BE2C (cell line): ENCODE measurements around the gene LONP2.
"Not testable (repeated sequence)": the region's sequence is repeated elsewhere in the genome, so short reads cannot be mapped to it uniquely, and the experiment has no call there.

Experiments
- DNase-seq: peaks from one replicate; pipeline ENCODE4 v3.0.0-alpha.2; 2020
- H3K27me3 ChIP-seq: fragments of 250-450 bp; sonication (Bioruptor Pico); 2 replicates; pipeline ENCODE4 v1.5.1; 2020; ENCODE audit warnings: mild to moderate bottlenecking
- H3K36me3 ChIP-seq: fragments of 250-450 bp; sonication (Bioruptor Pico); 2 replicates; pipeline ENCODE4 v1.5.1; 2020; ENCODE audit warnings: mild to moderate bottlenecking
- H3K4me1 ChIP-seq: fragments of 250-450 bp; sonication (Bioruptor Pico); 2 replicates; pipeline ENCODE4 v1.5.1; 2020
- H3K4me3 ChIP-seq: 2 replicates; pipeline ENCODE4 v1.5.1; 2011; ENCODE audit warnings: low read depth, low read length
- H3K9me3 ChIP-seq: fragments of 250-450 bp; sonication (Bioruptor Pico); 2 replicates; pipeline ENCODE4 v1.5.1; 2020
- CTCF ChIP-seq: IDR thresholded peaks from 2 replicates; pipeline ENCODE4 v1.5.1; 2012; ENCODE audit warnings: mild to moderate bottlenecking, low read depth, low read length

The LONP2 gene

GRCh38 chr16:48234630-48235029 is 9.5 kb upstream of the LONP2 start:
- no peak for DNase-seq
- no peaks in the 10 kb centered on the region for H3K36me3 ChIP-seq
- no peak for TF ChIP-seq CTCF

GRCh38 chr16:48235058-48235555 is 9.0 kb upstream of the LONP2 start:
- no peak for TF ChIP-seq CTCF
- Histone ChIP-seq H3K27me3 (no peaks in the 10 kb centered on the region), H3K4me3 (no peak overlapping the region), H3K4me1 (no peaks in the 10 kb centered on the region), H3K9me3 (no peaks in the 10 kb centered on the region), H3K36me3 (no peaks in the 10 kb centered on the region)
- DNase-seq, result no peak

More at GRCh38 chr16:48234630-48235029, 9.5 kb upstream of the LONP2 start:
- Histone ChIP-seq H3K27me3 (no peaks in the 10 kb centered on the region), H3K4me1 (no peaks in the 10 kb centered on the region), H3K9me3 (no peaks in the 10 kb centered on the region), H3K4me3 (no peak overlapping the region)

GRCh38 chr16:48235556-48236136 is 8.5 kb upstream of the LONP2 start:
- no peak overlapping the region for H3K4me3 ChIP-seq
- TF ChIP-seq CTCF, result no peak
- H3K27me3 ChIP-seq, result no peaks in the 10 kb centered on the region
- no peaks in the 10 kb centered on the region for H3K36me3 ChIP-seq
- no peak for DNase-seq
- H3K4me1 ChIP-seq, result no peaks in the 10 kb centered on the region
- no peaks in the 10 kb centered on the region for H3K9me3 ChIP-seq

GRCh38 chr16:48236286-48236685 is 7.8 kb upstream of the LONP2 start:
- no peak overlapping the region for H3K4me3 ChIP-seq
- DNase-seq, result no peak
- H3K4me1 ChIP-seq, result no peaks in the 10 kb centered on the region
- H3K36me3 ChIP-seq, result no peaks in the 10 kb centered on the region
- no peak for TF ChIP-seq CTCF
- H3K27me3 ChIP-seq, result no peaks in the 10 kb centered on the region
- no peaks in the 10 kb centered on the region for H3K9me3 ChIP-seq

- not testable (repeated sequence) for H3K4me3 ChIP-seq, H3K9me3 ChIP-seq, DNase-seq, H3K27me3 ChIP-seq, H3K4me1 ChIP-seq, H3K36me3 ChIP-seq
Observed at GRCh38 chr16:48240147-48240546, 4.0 kb upstream of the LONP2 start.

- Histone ChIP-seq H3K4me3 (peak overlapping the region; percentile 87), H3K27me3 (no peaks in the 10 kb centered on the region), H3K4me1 (no peaks in the 10 kb centered on the region), H3K9me3 (no peaks in the 10 kb centered on the region), H3K36me3 (no peaks in the 10 kb centered on the region)
- TF ChIP-seq CTCF, result no peak
- DNase-seq, result no peak
Observed at GRCh38 chr16:48244863-48245195, 729 bp downstream of the LONP2 start.

- no peaks in the 10 kb centered on the region for H3K9me3 ChIP-seq
- no peaks in the 10 kb centered on the region for H3K27me3 ChIP-seq
- DNase-seq, result no peak
- H3K4me3 ChIP-seq, result no peak overlapping the region
- H3K4me1 ChIP-seq, result no peaks in the 10 kb centered on the region; the same call in 1 of the 2 replicates
- no peaks in the 10 kb centered on the region for H3K36me3 ChIP-seq
- TF ChIP-seq CTCF, result no peak
Observed at GRCh38 chr16:48246066-48246465, 2.0 kb downstream of the LONP2 start.
